Astrocyte (in vitro differentiated cells and primary cell): Measurements from ENCODE around the gene SLC38A4. TPM values are rescaled to one million over a fixed set of nuclear protein-coding genes. Genes with fewer than 3 reads are reported as not detected.
"Not testable (repeated sequence)": the region's sequence is repeated elsewhere in the genome, so short reads cannot be mapped to it uniquely, and the experiment has no call there.

Experiments used
- DNase-seq: peaks from one replicate; pipeline ENCODE4 v3.0.0-alpha.2; 2010; ENCODE audit warnings: low read depth
- FAIRE-seq: peaks from 2 replicates; lab custom pipeline; 2011; peaks lifted over from hg19 to GRCh38; lab: Jason Lieb, UNC
- H2AFZ ChIP-seq: 2 replicates; pipeline ENCODE4 v1.6.0; 2012; ENCODE audit warnings: low read depth, low read length, inconsistent platforms
- H3K27ac ChIP-seq: 2 replicates; pipeline ENCODE4 v1.5.1; 2011; ENCODE audit warnings: low read depth, low read length, inconsistent platforms
- H3K27me3 ChIP-seq: 2 replicates; pipeline ENCODE4 v1.6.0; 2011; ENCODE audit warnings: low read length, inconsistent platforms; ENCODE audit not compliant: insufficient read depth
- H3K36me3 ChIP-seq: 2 replicates; pipeline ENCODE4 v1.5.1; 2011; ENCODE audit warnings: low read length, inconsistent platforms; ENCODE audit not compliant: insufficient read depth
- H3K4me1 ChIP-seq: 2 replicates; pipeline ENCODE4 v1.5.1; 2011; ENCODE audit warnings: low read length, inconsistent platforms; ENCODE audit not compliant: insufficient read depth
- H3K4me2 ChIP-seq: 2 replicates; pipeline ENCODE4 v1.6.0; 2012; ENCODE audit warnings: low read length, inconsistent platforms
- H3K4me3 ChIP-seq: 2 replicates; pipeline ENCODE4 v1.5.1; 2011; ENCODE audit warnings: low read depth, mild to moderate bottlenecking, low read length, inconsistent platforms; ENCODE audit not compliant: insufficient read depth
- H3K79me2 ChIP-seq: 2 replicates; pipeline ENCODE4 v1.6.0; 2012; ENCODE audit warnings: mild to moderate bottlenecking, low read length, inconsistent platforms; ENCODE audit not compliant: insufficient read depth
- H3K9ac ChIP-seq: 2 replicates; pipeline ENCODE4 v1.6.0; 2012; ENCODE audit warnings: mild to moderate bottlenecking, low read length, inconsistent platforms
- H3K9me3 ChIP-seq: 2 replicates; pipeline ENCODE4 v1.5.1; 2012; ENCODE audit warnings: low read depth, mild to moderate bottlenecking, low read length, inconsistent platforms; ENCODE audit not compliant: insufficient read depth
- H4K20me1 ChIP-seq: 2 replicates; pipeline ENCODE4 v1.6.0; 2012; ENCODE audit warnings: low read length, inconsistent platforms; ENCODE audit not compliant: insufficient read depth
- H3K27ac Mint-ChIP-seq: one replicate; pipeline ENCODE4 v1.8.0; 2021; ENCODE audit warnings: mild to moderate bottlenecking, mixed read lengths; ENCODE audit not compliant: unreplicated experiment
- H3K27me3 Mint-ChIP-seq: one replicate; pipeline ENCODE4 v1.8.0; 2021; ENCODE audit warnings: low read depth, mixed read lengths; ENCODE audit not compliant: unreplicated experiment
- H3K36me3 Mint-ChIP-seq: one replicate; pipeline ENCODE4 v1.8.0; 2021; ENCODE audit warnings: low read depth, mixed read lengths; ENCODE audit not compliant: unreplicated experiment
- H3K4me1 Mint-ChIP-seq: one replicate; pipeline ENCODE4 v1.8.0; 2021; ENCODE audit warnings: low read depth, mixed read lengths; ENCODE audit not compliant: unreplicated experiment
- H3K4me3 Mint-ChIP-seq: one replicate; pipeline ENCODE4 v1.8.0; 2021; ENCODE audit warnings: mild to moderate bottlenecking, moderate library complexity, mixed read lengths; ENCODE audit not compliant: unreplicated experiment
- H3K9me3 Mint-ChIP-seq: one replicate; pipeline ENCODE4 v1.8.0; 2021; ENCODE audit warnings: mild to moderate bottlenecking, mixed read lengths; ENCODE audit not compliant: unreplicated experiment
- EZH2 ChIP-seq: IDR thresholded peaks from 2 replicates; pipeline ENCODE4 v1.6.1; 2012; ENCODE audit warnings: mild to moderate bottlenecking, low read length, inconsistent platforms; ENCODE audit not compliant: insufficient read depth
- total RNA-seq: library from RNA; stranded (reverse); gene quantifications from 2 replicates; pipeline ENCODE4 v1.2.1, GENCODE V29; 2021
- TF ChIP-seq, protein P1 (sequence below): IDR thresholded peaks from 2 replicates; pipeline ENCODE4 v1.5.1; 2011; ENCODE audit warnings: low read depth, mild to moderate bottlenecking, inconsistent platforms, low read length, moderate library complexity; ENCODE audit not compliant: insufficient read depth

The SLC38A4 gene
- total RNA-seq, 1 donor from 2014 or later: 1.6 TPM

DNA sequence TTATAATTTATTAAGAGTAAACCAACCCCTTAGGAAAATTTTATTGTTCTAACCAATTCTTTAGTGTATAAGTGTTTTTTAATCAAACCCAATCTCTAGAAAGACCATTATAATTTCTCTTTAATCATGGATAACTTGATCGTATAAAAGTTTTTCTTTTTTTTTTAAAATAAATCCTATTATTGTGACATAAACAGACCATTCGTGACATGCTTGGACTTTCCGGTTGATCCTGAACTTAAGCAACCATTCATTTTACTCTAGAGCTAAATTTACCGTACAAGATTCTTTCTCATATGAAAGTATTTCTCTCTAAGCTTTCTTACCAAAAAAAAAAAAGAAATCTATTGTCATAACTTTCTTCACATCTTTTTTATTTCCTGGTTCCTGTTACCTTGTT, 32.6 kb upstream of the SLC38A4 start:
- Histone ChIP-seq H3K27me3 (no peaks in the 10 kb centered on the region), H3K79me2 (no peaks in the 10 kb centered on the region), H4K20me1 (no peaks in the 10 kb centered on the region), H3K36me3 (no peaks in the 10 kb centered on the region), H2AFZ (no peak overlapping the region), H3K4me3 (no peak overlapping the region), H3K4me1 (no peaks in the 10 kb centered on the region), H3K9ac (no peak overlapping the region), H3K4me2 (no peak overlapping the region), H3K27ac (no peak overlapping the region), H3K9me3 (peaks cover 2% of the 10 kb centered on the region)
- Mint-ChIP-seq H3K4me3 (no peak overlapping the region), H3K36me3 (peaks cover 2% of the 10 kb centered on the region), H3K27ac (no peak overlapping the region), H3K9me3 (peaks cover 26% of the 10 kb centered on the region), H3K4me1 (no peaks in the 10 kb centered on the region), H3K27me3 (no peaks in the 10 kb centered on the region)
- FAIRE-seq (no peak), DNase-seq (no peak)
- TF ChIP-seq EZH2: no peak

DNA sequence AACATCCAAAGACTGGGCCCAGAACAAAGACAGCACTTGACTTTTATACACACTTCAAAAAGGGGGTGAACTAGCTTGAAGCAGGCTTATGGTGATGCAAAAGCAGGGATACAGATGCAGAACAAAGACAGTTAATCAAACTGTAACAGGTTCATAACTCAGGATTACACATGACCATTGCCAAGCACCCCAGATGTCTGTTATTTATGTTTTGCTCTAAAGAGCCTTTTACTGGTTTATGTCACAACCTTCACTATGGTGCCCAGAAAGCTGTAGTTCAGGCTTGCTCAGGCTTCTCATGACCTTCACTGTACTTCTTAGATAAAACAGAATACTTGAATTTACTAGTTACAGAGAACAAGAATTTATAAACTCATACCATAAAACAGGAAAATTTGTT, 31.7 kb upstream of the SLC38A4 start:
- Histone ChIP-seq H3K27ac (no peak overlapping the region), H3K9me3 (peaks cover 2% of the 10 kb centered on the region), H2AFZ (no peak overlapping the region), H4K20me1 (no peaks in the 10 kb centered on the region), H3K4me1 (no peaks in the 10 kb centered on the region), H3K4me2 (no peak overlapping the region), H3K79me2 (no peaks in the 10 kb centered on the region), H3K27me3 (no peaks in the 10 kb centered on the region), H3K9ac (no peak overlapping the region), H3K4me3 (no peak overlapping the region), H3K36me3 (no peaks in the 10 kb centered on the region)
- Mint-ChIP-seq H3K4me1 (no peaks in the 10 kb centered on the region), H3K4me3 (no peak overlapping the region), H3K36me3 (peaks cover 2% of the 10 kb centered on the region), H3K27ac (no peak overlapping the region), H3K9me3 (peaks cover 22% of the 10 kb centered on the region), H3K27me3 (no peaks in the 10 kb centered on the region)
- no peak for FAIRE-seq
- no peak for TF ChIP-seq EZH2
- TF ChIP-seq, protein P1, sequence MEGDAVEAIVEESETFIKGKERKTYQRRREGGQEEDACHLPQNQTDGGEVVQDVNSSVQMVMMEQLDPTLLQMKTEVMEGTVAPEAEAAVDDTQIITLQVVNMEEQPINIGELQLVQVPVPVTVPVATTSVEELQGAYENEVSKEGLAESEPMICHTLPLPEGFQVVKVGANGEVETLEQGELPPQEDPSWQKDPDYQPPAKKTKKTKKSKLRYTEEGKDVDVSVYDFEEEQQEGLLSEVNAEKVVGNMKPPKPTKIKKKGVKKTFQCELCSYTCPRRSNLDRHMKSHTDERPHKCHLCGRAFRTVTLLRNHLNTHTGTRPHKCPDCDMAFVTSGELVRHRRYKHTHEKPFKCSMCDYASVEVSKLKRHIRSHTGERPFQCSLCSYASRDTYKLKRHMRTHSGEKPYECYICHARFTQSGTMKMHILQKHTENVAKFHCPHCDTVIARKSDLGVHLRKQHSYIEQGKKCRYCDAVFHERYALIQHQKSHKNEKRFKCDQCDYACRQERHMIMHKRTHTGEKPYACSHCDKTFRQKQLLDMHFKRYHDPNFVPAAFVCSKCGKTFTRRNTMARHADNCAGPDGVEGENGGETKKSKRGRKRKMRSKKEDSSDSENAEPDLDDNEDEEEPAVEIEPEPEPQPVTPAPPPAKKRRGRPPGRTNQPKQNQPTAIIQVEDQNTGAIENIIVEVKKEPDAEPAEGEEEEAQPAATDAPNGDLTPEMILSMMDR: no peak
- DNase-seq: no peak

DNA sequence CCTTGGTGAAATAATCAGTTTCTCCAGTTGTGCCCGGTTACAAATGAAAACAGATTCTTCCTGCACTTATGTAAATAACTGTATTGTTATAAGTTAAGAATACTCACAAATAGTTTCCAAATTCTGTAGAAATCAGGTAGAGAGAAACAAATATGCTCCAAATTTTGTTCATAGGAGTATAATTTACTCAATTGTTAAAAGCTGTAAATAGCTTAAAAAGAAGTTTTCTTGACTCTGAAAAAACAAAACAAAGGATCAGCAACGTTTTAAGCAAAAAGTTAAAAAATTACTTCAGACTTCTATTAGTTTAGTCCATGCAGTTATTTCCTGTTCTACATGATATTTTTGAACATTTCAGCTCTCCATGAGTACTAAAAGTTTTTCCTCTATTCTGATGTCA, 30.0 kb upstream of the SLC38A4 start:
- Mint-ChIP-seq H3K36me3 (no peaks in the 10 kb centered on the region), H3K27ac (no peak overlapping the region), H3K9me3 (peaks cover 22% of the 10 kb centered on the region)

DNA sequence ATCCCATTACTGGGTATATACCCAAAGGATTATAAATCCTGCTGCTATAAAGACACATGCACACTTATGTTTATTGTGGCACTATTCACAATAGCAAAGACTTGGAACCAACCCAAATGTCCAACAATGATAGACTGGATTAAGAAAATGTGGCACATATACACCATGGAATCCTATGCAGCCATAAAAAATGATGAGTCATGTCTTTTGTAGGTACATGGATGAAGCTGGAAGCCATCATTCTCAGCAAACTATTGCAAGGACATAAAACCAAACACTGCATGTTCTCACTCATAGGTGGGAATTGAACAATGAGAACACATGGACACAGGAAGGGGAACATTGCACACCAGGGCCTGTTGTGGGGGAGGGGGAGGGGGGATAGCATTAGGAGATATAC, 28.4 kb upstream of the SLC38A4 start:
- not testable (repeated sequence) for H3K27ac ChIP-seq, H3K4me2 ChIP-seq, H3K27ac Mint-ChIP-seq, H4K20me1 ChIP-seq, FAIRE-seq, H3K9me3 ChIP-seq, H3K27me3 Mint-ChIP-seq, H3K36me3 ChIP-seq, DNase-seq, H3K9ac ChIP-seq, H3K4me3 ChIP-seq, H3K4me1 Mint-ChIP-seq, H3K36me3 Mint-ChIP-seq, H3K79me2 ChIP-seq, H3K27me3 ChIP-seq, H3K4me3 Mint-ChIP-seq, H2AFZ ChIP-seq, H3K4me1 ChIP-seq
- peaks cover 24% of the 10 kb centered on the region for H3K9me3 Mint-ChIP-seq

More for the DNA sequence above, 30.0 kb upstream of the SLC38A4 start:
- no peak overlapping the region for H2AFZ ChIP-seq
- no peaks in the 10 kb centered on the region for H3K36me3 ChIP-seq
- H3K4me3 ChIP-seq: no peak overlapping the region
- H3K4me2 ChIP-seq: no peak overlapping the region
- no peaks in the 10 kb centered on the region for H4K20me1 ChIP-seq
- no peak overlapping the region for H3K9ac ChIP-seq
- no peaks in the 10 kb centered on the region for H3K27me3 ChIP-seq
- no peaks in the 10 kb centered on the region for H3K4me1 ChIP-seq
- TF ChIP-seq EZH2: no peak
- TF ChIP-seq, protein P1: no peak
- no peaks in the 10 kb centered on the region for H3K79me2 ChIP-seq
- Mint-ChIP-seq H3K4me1 (no peaks in the 10 kb centered on the region), H3K27me3 (peaks cover 3% of the 10 kb centered on the region), H3K4me3 (no peak overlapping the region)
- peaks cover 2% of the 10 kb centered on the region for H3K9me3 ChIP-seq
- no peak for DNase-seq
- FAIRE-seq: peak; percentile 45
- no peak overlapping the region for H3K27ac ChIP-seq

DNA sequence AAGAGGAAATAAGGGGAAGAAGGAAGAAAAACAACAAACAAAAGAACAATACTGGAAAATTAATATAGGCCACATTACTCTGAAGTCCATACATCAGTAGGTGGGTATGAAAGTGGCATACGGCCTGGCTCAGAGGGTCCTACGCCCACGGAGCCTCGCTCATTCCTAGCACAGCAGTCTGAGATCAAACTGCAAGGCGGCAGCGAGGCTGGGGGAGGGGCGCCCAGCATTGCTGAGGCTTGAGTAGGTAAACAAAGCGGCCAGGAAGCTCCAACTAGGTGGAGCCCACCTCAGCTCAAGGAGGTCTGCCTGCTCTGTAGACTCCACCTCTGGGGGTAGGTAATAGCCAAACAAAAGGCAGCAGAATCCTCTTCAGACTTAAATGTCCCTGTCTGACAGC, 23.0 kb upstream of the SLC38A4 start:
- not testable (repeated sequence) for H3K4me1 ChIP-seq, H3K4me1 Mint-ChIP-seq, H3K9ac ChIP-seq, H3K9me3 ChIP-seq, H3K27me3 Mint-ChIP-seq, H3K4me3 ChIP-seq, H4K20me1 ChIP-seq, H3K4me2 ChIP-seq, H3K27me3 ChIP-seq, H3K27ac Mint-ChIP-seq, DNase-seq, FAIRE-seq, H3K79me2 ChIP-seq, H3K36me3 Mint-ChIP-seq, H3K27ac ChIP-seq, H3K4me3 Mint-ChIP-seq, H2AFZ ChIP-seq, H3K36me3 ChIP-seq
- peaks cover 23% of the 10 kb centered on the region for H3K9me3 Mint-ChIP-seq
